ENCODE data around the gene KLHL29.

The KLHL29 gene

GRCh38 chr2:23595021-23595420, 210.0 kb downstream of the KLHL29 start:
- in situ Hi-C loops (cut with HindIII; ENCODE audit: low sequenced_read_pairs), result no loop called here
- H3K4me3 ChIP-seq (ENCODE audit: low read depth, low read length), result no peak overlapping the region
- no peak for DNase-seq (ENCODE audit: low read depth)
- TF ChIP-seq, protein P1, sequence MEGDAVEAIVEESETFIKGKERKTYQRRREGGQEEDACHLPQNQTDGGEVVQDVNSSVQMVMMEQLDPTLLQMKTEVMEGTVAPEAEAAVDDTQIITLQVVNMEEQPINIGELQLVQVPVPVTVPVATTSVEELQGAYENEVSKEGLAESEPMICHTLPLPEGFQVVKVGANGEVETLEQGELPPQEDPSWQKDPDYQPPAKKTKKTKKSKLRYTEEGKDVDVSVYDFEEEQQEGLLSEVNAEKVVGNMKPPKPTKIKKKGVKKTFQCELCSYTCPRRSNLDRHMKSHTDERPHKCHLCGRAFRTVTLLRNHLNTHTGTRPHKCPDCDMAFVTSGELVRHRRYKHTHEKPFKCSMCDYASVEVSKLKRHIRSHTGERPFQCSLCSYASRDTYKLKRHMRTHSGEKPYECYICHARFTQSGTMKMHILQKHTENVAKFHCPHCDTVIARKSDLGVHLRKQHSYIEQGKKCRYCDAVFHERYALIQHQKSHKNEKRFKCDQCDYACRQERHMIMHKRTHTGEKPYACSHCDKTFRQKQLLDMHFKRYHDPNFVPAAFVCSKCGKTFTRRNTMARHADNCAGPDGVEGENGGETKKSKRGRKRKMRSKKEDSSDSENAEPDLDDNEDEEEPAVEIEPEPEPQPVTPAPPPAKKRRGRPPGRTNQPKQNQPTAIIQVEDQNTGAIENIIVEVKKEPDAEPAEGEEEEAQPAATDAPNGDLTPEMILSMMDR (IDR thresholded peaks at IDR 0.05; ENCODE audit: low read depth, low read length, missing control alignments), result no peak

DNA sequence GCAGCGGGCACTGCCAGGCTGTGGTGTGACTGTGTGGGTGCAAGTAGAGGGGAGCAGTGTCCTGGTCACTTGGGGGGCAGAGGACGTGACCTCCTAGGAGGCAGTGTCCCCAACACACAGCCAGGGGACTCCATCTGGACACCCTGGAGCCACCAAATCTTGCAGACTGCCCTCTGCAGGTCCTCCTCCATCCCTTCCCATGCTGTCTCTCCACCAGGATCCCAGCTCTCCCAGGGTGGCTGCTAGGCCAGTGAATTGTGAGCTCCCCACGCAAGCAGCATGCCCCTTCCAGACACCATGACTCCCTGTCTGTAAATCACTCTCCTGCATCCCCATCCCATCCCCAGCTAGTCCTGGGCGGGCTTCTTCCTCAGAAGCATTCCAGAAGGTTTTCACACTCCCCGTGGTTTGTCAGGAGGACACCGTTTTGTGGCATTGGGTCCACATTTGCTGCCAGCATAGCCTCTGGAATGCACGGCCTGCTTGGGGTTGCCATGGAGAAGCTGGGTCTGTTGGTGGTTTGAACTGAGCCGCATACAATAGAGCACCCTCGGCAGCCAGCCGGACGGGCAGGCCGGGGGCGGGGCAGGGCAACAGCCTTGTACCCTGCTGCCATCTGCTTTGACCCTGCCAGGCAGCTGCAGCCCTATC, 210.7 kb downstream of the KLHL29 start:
- no peak overlapping the region for H3K4me3 ChIP-seq (ENCODE audit: low read depth, low read length)
- in situ Hi-C loops (cut with HindIII; ENCODE audit: low sequenced_read_pairs), result no loop called here
- TF ChIP-seq, protein P1 (IDR thresholded peaks at IDR 0.05; ENCODE audit: low read depth, low read length, missing control alignments), result no peak
- DNase-seq (ENCODE audit: low read depth), result peak; percentile 52

- no peak for DNase-seq (ENCODE audit: low read depth)
- in situ Hi-C loops (cut with HindIII; ENCODE audit: low sequenced_read_pairs), result no loop called here
- H3K4me3 ChIP-seq (ENCODE audit: low read depth, low read length), result no peak overlapping the region
- TF ChIP-seq, protein P1 (IDR thresholded peaks at IDR 0.05; ENCODE audit: low read depth, low read length, missing control alignments), result no peak
These were observed 211.4 kb downstream of the KLHL29 start for GRCh38 chr2:23596316-23596885.

DNA sequence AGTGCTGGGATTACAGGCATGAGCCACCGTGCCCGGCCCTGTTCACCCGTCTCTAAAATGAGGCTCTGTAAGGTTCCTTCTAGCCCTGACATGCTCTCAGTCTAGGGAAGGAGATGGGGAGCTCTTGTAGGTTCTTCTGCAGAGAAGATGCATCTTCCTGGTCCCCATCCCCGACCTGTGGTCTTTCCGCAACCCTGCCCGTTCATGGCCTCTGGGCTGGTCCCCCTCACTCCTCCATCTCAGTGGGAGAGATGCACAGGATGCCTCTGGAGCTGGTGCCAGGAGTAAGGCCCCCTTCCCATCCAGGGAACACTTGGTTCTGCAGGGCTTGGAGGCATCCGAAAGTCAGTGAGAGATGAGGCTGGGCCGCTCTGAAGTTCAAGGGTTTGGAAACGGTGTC, 212.7 kb downstream of the KLHL29 start:
- in situ Hi-C loops (cut with HindIII; ENCODE audit: low sequenced_read_pairs), result no loop called here
- DNase-seq (ENCODE audit: low read depth), result no peak
- TF ChIP-seq, protein P1 (IDR thresholded peaks at IDR 0.05; ENCODE audit: low read depth, low read length, missing control alignments), result no peak
- H3K4me3 ChIP-seq (ENCODE audit: low read depth, low read length), result no peak overlapping the region

GRCh38 chr2:23599006-23599405, 214.0 kb downstream of the KLHL29 start:
- in situ Hi-C loops (cut with HindIII; ENCODE audit: low sequenced_read_pairs), result no loop called here
- H3K4me3 ChIP-seq (ENCODE audit: low read depth, low read length), result no peak overlapping the region
- no peak for DNase-seq (ENCODE audit: low read depth)
- TF ChIP-seq, protein P1 (IDR thresholded peaks at IDR 0.05; ENCODE audit: low read depth, low read length, missing control alignments), result no peak

DNA sequence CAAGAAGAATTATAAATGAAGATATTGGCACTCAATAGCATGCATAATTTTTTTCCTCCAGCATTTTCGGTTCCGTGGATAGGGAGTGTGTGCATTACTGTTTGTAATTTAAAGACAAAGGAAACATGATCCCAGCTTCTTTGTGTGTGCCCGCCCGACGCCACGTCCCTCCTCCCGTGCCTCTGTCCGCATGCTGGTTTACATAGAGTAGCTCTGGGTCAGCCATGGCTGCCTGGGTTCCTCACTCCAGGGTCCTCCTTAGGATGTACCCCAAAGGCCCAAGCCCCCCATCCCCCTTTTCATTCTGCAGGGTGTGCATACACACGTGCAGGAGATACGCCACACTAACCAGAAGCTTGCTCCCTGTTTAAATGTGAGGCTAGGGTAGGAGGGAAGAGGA, 214.7 kb downstream of the KLHL29 start:
- in situ Hi-C loops (cut with HindIII; ENCODE audit: low sequenced_read_pairs), result no loop called here
- no peak overlapping the region for H3K4me3 ChIP-seq (ENCODE audit: low read depth, low read length)
- no peak for DNase-seq (ENCODE audit: low read depth)
- TF ChIP-seq, protein P1 (IDR thresholded peaks at IDR 0.05; ENCODE audit: low read depth, low read length, missing control alignments), result no peak
